Prostate gland (tissue), 2 donors: Measurements from ENCODE around the gene ALK. TPM values are rescaled to one million over a fixed set of nuclear protein-coding genes. Genes with fewer than 3 reads are reported as not detected.

Experiments
- DNase-seq: peaks from one replicate; pipeline ENCODE4 v3.0.0-alpha.2; 2019; ENCODE audit warnings: low spot score
- H3K27ac ChIP-seq, 2 donors: fragments of 200-600 bp; sonication (generic); 2 replicates each; pipeline ENCODE4 v1.5.1; 2017 to 2019
- H3K27me3 ChIP-seq: fragments of 200-600 bp; sonication (generic); replicated peaks from 2 replicates; pipeline ENCODE4 v1.5.1; 2019; ENCODE audit not compliant: insufficient read depth
- H3K36me3 ChIP-seq, 2 donors: fragments of 200-600 bp; sonication (generic); 1 replicate in 1 of 2; 2 replicates in 1 of 2; pipeline versions ENCODE4 v1.5.1 to v1.8.1; 2017 to 2019
- H3K4me1 ChIP-seq: fragments of 200-600 bp; sonication (generic); replicated peaks from 2 replicates; pipeline ENCODE4 v1.5.1; 2019
- H3K4me3 ChIP-seq, 2 donors: fragments of 200-600 bp; sonication (generic); 2 replicates each; pipeline ENCODE4 v1.5.1; 2017 to 2019
- H3K9me3 ChIP-seq: fragments of 200-600 bp; sonication (generic); 2 replicates; pipeline ENCODE4 v1.5.1; 2017
- CTCF ChIP-seq, 4 experiments: fragments of 200-600 bp in 2 of 4; fragments of 450-650 bp in 2 of 4; sonication (generic) in 2 of 4; IDR thresholded peaks; 1 replicate in 3 of 4; 2 replicates in 1 of 4; pipeline ENCODE4 v1.5.1; 2016 to 2019; ENCODE audit warnings: antibody characterized with exemption in 4 of 4, mild to moderate bottlenecking in 2 of 4, moderate library complexity in 2 of 4
- POLR2A ChIP-seq: fragments of 450-650 bp; IDR thresholded peaks from one replicate; pipeline ENCODE4 v1.6.1; 2016; ENCODE audit warnings: antibody characterized with exemption, mild to moderate bottlenecking
- POLR2AphosphoS5 ChIP-seq: sonication (generic); formaldehyde crosslinking; IDR thresholded peaks from one replicate; pipeline ENCODE4 v1.6.1; 2017; ENCODE audit warnings: antibody characterized with exemption
- whole genome bisulfite sequencing: methylation state at CpG from one replicate; pipeline ENCODE4 v1.1.5; 2018; 5-methylcytosine and 5-hydroxymethylcytosine counted together
- intact Hi-C: fragments of 100-400 bp; cut with DNase I; formaldehyde crosslinking; loops from one replicate; pipeline ENCODE4 v1.14.2; 2022
- total RNA-seq, 2 donors: library from RNA; depleted of rRNA; stranded (reverse); fragments of >200 nt; gene quantifications; one replicate each; pipeline ENCODE4 v1.1.0, GENCODE V29; 2016

ALK gene
- total RNA-seq, 2 donors from 2014 or later, result 0.14 to 1.2 TPM

GRCh38 chr2:29310650-29311348 is 610.6 kb downstream of the ALK start:
- no peak overlapping the region for H3K27ac ChIP-seq
- no peaks in the 10 kb centered on the region for H3K4me1 ChIP-seq
- WGBS, result 90% methylated on average over 10 of the region's 10 CpGs
- DNase-seq, result no peak
- no peak overlapping the region for H3K4me3 ChIP-seq
- TF ChIP-seq POLR2A, result no peak
- TF ChIP-seq POLR2AphosphoS5, result no peak
- TF ChIP-seq CTCF (IDR thresholded peaks at IDR 0.05), result no peak
- no peaks in the 10 kb centered on the region for H3K9me3 ChIP-seq
- no peaks in the 10 kb centered on the region for H3K36me3 ChIP-seq
- H3K27me3 ChIP-seq, result no peaks in the 10 kb centered on the region
- intact Hi-C loops, result no loop called here

- no peaks in the 10 kb centered on the region for H3K4me1 ChIP-seq
- 58% methylated on average over 9 of the region's 9 CpGs for WGBS
- no peaks in the 10 kb centered on the region for H3K27me3 ChIP-seq
- H3K4me3 ChIP-seq, result no peak overlapping the region
- H3K9me3 ChIP-seq, result no peaks in the 10 kb centered on the region
- TF ChIP-seq POLR2A, result no peak
- TF ChIP-seq CTCF (IDR thresholded peaks at IDR 0.05), result peak in 3 of 4 experiments; percentile 47 to 54 (median 53)
- TF ChIP-seq POLR2AphosphoS5, result no peak
- H3K36me3 ChIP-seq, result no peaks in the 10 kb centered on the region
- H3K27ac ChIP-seq, result no peak overlapping the region
- DNase-seq, result peak; percentile 35
- intact Hi-C loops, result no loop called here
Measured at GRCh38 chr2:29309090-29310029, 612.0 kb downstream of the ALK start.

GRCh38 chr2:29308366-29308765 is 613.0 kb downstream of the ALK start:
- WGBS, result 67% methylated on average over 9 of the region's 9 CpGs
- intact Hi-C loops, result no loop called here

GRCh38 chr2:29307519-29307918 is 613.9 kb downstream of the ALK start:
- intact Hi-C loops, result no loop called here
- no peaks in the 10 kb centered on the region for H3K4me1 ChIP-seq
- 21% methylated on average over 2 of the region's 2 CpGs for WGBS
- H3K27ac ChIP-seq, result no peak overlapping the region
- no peak for TF ChIP-seq CTCF (IDR thresholded peaks at IDR 0.05)
- TF ChIP-seq POLR2AphosphoS5, result no peak
- no peak for TF ChIP-seq POLR2A
- H3K36me3 ChIP-seq, result no peaks in the 10 kb centered on the region
- H3K4me3 ChIP-seq, result no peak overlapping the region
- no peaks in the 10 kb centered on the region for H3K9me3 ChIP-seq
- H3K27me3 ChIP-seq, result no peaks in the 10 kb centered on the region
- no peak for DNase-seq

More at GRCh38 chr2:29308366-29308765, 613.0 kb downstream of the ALK start:
- Histone ChIP-seq H3K4me3 (no peak overlapping the region), H3K9me3 (no peaks in the 10 kb centered on the region), H3K4me1 (no peaks in the 10 kb centered on the region), H3K36me3 (no peaks in the 10 kb centered on the region), H3K27me3 (no peaks in the 10 kb centered on the region), H3K27ac (no peak overlapping the region)
- DNase-seq, result no peak
- TF ChIP-seq POLR2AphosphoS5, result no peak
- TF ChIP-seq CTCF (IDR thresholded peaks at IDR 0.05), result no peak
- TF ChIP-seq POLR2A, result no peak
